Peyer's patch (tissue), 4 donors: ENCODE results near the gene SSX2IP.

ENCODE experiments used
- CTCF ChIP-seq, 6 experiments: fragments of 450-650 bp in 4 of 6; fragments of 200-600 bp in 2 of 6; sonication (generic) in 1 of 6; IDR thresholded peaks; one replicate each; pipeline ENCODE4 v1.5.1; 2017 to 2019; ENCODE audit warnings: antibody characterized with exemption in 6 of 6, mild to moderate bottlenecking in 3 of 6, moderate library complexity in 1 of 6
- POLR2A ChIP-seq, 2 donors: fragments of 450-650 bp; IDR thresholded peaks; one replicate each; pipeline ENCODE4 v1.5.1; 2017; ENCODE audit warnings: antibody characterized with exemption in 2 of 2, mild to moderate bottlenecking in 2 of 2, moderate library complexity in 2 of 2

GRCh38 chr1:84722794-84723193 is 32.5 kb upstream of the SSX2IP start:
- no peak for TF ChIP-seq CTCF (IDR thresholded peaks at IDR 0.05)
- no peak for TF ChIP-seq POLR2A (IDR thresholded peaks at IDR 0.05)
